ENCODE results near the gene GLIPR1L2. TPM values are rescaled to one million over a fixed set of nuclear protein-coding genes. Genes with fewer than 3 reads are reported as not detected.

The GLIPR1L2 gene
- total and polyA plus RNA-seq, 2 of the 8 experiments (the other 6 are each of a cell fraction or from before 2014, with no cell fraction given), result 0.09 TPM; not detected in 1

GRCh38 chr12:75414671-75415070 lies 23.8 kb downstream of the GLIPR1L2 start (continued):
- TF ChIP-seq CHD7 (IDR thresholded peaks at IDR 0.05; ENCODE audit: insufficient replicate concordance, low read length) (no peak), JUND (IDR thresholded peaks at IDR 0.05; ENCODE audit: low read length) (no peak), TBP (IDR thresholded peaks at IDR 0.05; ENCODE audit: low read depth, low read length) (no peak), KDM4A (IDR thresholded peaks at IDR 0.05; ENCODE audit: low read depth, low read length, severe bottlenecking) (no peak)

All from H1 (cell line).